HG02798 (cell line): ENCODE measurements around the gene CCDC28B.
A peak's percentile ranks its signal among the peaks of the same experiment; 100 is the strongest.

ENCODE experiments used
- ATAC-seq: cut with Tn5 transposase; IDR thresholded peaks from one replicate; pipeline ENCODE4 v1.9.1; 2021; ENCODE audit warnings: mild to moderate bottlenecking; ENCODE audit not compliant: unreplicated experiment, poor library complexity

The CCDC28B gene

GRCh38 chr1:32220746-32221580, 20.6 kb downstream of the CCDC28B start:
- no peak for ATAC-seq

- no peak for ATAC-seq
Observed at GRCh38 chr1:32221581-32221979, 21.2 kb downstream of the CCDC28B start.

- peak; percentile 95 for ATAC-seq
Observed at GRCh38 chr1:32221980-32222755, 21.8 kb downstream of the CCDC28B start, which contains the start of the genes EIF3I and TMEM234. Gene EIF3I (plus strand): TSS chr1:32222407. CDS start chr1:32222442, 35 bp downstream. Gene TMEM234 (minus strand): TSS chr1:32222353. CDS start chr1:32222322, 31 bp downstream.

DNA sequence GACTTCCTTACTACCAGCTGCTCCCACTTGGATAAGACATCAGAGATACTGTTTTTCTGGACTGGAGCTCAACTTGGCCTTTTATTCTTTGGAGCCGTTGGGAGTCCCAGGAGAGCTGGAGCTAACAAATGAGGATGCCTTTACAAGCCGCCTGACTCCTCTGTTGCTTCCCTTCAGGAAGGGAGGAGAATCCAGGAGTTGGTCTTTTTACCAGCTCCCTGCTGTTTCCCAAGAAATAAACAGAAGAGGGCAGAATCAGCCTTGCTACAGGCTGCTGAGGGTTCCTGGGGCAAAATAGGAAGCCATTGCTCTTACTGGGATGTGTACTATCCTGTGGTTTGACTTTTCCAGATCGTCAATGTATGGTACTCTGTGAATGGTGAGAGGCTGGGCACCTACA, 23.3 kb downstream of the CCDC28B start:
- ATAC-seq, result no peak

- ATAC-seq, result no peak
Observed at GRCh38 chr1:32224285-32224684, 23.9 kb downstream of the CCDC28B start.

DNA sequence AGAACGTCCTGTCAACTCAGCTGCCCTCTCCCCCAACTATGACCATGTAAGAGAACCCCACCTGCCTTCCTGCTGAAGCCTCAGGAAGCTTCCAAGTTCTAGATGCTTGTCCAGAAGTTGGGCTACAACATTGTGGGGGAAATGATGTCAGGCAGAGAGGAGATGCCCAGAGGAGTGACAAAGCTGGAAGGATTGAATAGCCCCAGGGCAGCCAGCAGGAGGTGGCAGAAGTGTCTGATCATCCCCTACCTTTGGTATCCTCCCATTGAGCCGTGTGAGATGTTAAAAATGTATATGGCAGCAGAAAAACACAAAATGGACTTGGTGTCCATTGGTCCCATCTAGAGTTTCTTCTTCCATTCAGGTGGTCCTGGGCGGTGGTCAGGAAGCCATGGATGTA, 28.4 kb downstream of the CCDC28B start:
- no peak for ATAC-seq

GRCh38 chr1:32231843-32232432, 31.5 kb downstream of the CCDC28B start:
- ATAC-seq, result no peak

- no peak for ATAC-seq
Observed at GRCh38 chr1:32232558-32233304, 32.3 kb downstream of the CCDC28B start.

GRCh38 chr1:32234792-32235191, 34.4 kb downstream of the CCDC28B start:
- no peak for ATAC-seq

GRCh38 chr1:32239337-32239736, 38.9 kb downstream of the CCDC28B start:
- no peak for ATAC-seq

DNA sequence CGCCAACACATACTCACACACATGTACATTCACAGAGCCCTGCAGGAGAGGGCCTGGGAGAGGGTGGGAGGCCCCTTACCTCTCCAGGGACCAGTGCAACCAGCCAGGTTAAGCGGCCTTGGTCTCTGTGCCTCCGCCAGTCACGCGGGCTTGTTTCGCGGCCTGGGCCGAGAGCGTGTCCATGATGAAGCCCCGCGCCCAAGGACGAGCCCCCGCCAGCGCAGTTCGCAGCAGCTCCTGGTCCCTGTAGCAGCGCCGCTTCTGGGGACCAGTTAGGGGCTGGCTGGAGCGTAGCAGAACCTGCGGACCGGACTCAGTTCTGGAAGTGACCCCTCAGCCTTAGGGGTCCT, 39.4 kb downstream of the CCDC28B start:
- no peak for ATAC-seq

GRCh38 chr1:32240140-32240951, 40.0 kb downstream of the CCDC28B start:
- peak; percentile 37 for ATAC-seq

- ATAC-seq, result peak; percentile 43
Observed at GRCh38 chr1:32241001-32241763, 40.8 kb downstream of the CCDC28B start.

- ATAC-seq, result no peak
Observed at GRCh38 chr1:32242341-32242851, 42.0 kb downstream of the CCDC28B start.

GRCh38 chr1:32246888-32247273, 46.5 kb downstream of the CCDC28B start, which contains the start of gene FAM167B:
Gene FAM167B (plus strand): TSS chr1:32247222. CDS start chr1:32247422, 200 bp downstream.
- ATAC-seq, result no peak

GRCh38 chr1:32247452-32247851, 47.1 kb downstream of the CCDC28B start:
- no peak for ATAC-seq

DNA sequence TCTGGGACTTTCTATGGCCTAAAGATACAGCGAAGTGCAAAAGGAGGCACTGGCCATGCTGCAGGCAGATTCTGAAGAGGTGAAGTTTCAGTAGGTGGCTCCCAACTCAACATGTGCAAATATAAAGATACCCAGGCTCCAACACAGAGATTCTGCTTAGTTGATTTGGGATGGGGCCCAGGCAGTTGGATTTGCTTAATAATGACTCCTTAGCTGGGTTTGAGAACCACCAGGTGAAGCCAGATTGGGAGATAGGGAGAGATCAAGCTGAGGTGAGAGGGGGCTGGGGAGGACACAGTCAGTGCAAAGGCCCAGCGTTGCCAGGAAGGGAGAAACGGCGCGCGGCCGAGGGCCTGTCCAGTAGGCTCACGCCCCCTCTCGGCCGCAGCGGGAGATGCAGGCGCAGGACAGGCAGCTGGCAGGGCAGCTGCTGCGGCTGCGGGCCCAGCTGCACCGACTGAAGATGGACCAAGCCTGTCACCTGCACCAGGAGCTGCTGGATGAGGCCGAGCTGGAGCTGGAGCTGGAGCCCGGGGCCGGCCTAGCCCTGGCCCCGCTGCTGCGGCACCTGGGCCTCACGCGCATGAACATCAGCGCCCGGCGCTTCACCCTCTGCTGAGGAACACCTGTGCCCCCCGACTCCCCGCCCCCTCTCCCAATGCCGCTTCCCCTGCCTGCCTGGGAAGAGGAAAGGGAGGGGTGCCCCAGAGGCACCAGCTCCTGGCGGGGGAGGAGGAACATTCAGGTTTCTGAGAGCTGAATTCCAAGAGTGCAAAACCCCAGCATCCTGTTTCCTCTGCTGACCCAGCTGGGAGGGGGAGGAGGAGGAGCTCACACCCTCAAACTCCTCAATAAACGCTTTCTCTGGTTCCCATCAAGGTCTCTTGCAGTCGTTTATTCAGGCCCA, 47.8 kb downstream of the CCDC28B start:
- peak; percentile 43 for ATAC-seq
